HG03108 (cell line): ENCODE measurements around the gene KRAS.
"Not testable (repeated sequence)": the region's sequence is repeated elsewhere in the genome, so short reads cannot be mapped to it uniquely, and the experiment has no call there.

ENCODE experiments used
- ATAC-seq: cut with Tn5 transposase; IDR thresholded peaks from one replicate; pipeline ENCODE4 v1.9.1; 2021; ENCODE audit warnings: moderate library complexity; ENCODE audit not compliant: unreplicated experiment

KRAS gene

GRCh38 chr12:25250744-25251730, at the start of gene KRAS:
TSS of gene KRAS (minus strand) at chr12:25250929.
- ATAC-seq, result peak; percentile 82

- ATAC-seq, result no peak
These were observed 45.7 kb upstream of the KRAS start for GRCh38 chr12:25296381-25296780.

- ATAC-seq, result no peak
These were observed 44.6 kb upstream of the KRAS start for GRCh38 chr12:25295361-25295760.

- ATAC-seq, result no peak
These were observed 42.9 kb upstream of the KRAS start for GRCh38 chr12:25293653-25294052.

DNA sequence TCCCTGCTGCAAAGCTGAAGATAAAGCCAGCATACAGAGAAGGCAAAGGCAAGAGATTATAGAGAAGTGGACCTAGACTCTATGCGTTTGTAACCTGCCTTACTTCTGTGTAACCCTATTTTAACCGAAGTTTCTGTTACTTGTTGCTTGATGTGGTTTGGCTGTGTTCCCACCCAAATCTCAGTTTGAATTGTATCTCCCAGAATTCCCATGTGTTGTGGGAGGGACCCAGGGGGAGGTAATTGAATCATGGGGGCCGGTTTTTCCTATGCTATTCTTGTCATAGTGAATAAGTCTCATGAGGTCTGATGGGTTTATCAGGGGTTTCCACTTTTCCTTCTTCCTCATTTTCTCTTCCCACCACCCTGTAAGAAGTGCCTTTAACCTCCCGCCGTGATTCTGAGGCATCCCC, 42.1 kb upstream of the KRAS start:
- ATAC-seq, result not testable (repeated sequence)

- no peak for ATAC-seq
These were observed 36.9 kb upstream of the KRAS start for GRCh38 chr12:25287610-25288009.

- ATAC-seq, result no peak
These were observed 36.1 kb upstream of the KRAS start for GRCh38 chr12:25286837-25287236.

DNA sequence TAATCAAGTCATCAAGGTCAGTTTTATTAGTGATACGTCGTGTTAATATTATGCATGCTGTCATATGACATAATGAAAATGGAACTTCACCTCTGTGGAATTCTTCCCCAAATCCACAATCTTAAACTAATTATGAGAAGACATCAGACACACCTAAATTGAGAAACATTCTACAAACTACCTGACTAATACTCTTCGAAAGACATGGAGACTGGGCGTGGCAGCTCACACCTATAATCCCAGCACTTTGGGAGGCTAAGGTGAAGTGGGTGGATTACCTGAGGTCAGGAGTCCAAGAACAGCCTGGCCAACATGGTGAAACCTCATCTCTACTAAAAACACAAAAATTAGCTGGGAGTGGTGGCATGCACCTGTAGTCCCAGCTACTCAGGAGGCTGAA, 33.3 kb upstream of the KRAS start:
- ATAC-seq, result no peak

DNA sequence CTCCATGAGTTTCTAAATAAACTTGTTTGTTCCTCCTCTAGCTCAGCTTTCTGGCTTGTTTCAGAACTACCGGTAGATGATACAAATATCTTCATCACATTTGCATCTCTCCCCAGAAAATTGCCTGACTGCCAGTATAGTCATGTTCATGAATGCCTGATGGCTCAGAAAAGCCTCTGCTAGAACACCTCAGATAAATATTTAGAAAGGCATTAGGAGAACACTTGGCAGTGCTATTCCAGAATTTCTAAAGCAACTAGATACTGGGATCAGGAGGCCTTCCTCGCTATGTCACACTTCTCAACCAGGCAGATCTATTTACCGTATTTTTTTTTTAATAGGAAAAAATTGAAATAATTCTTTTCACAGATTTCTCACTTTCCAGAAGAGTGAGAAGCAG, 32.3 kb upstream of the KRAS start:
- no peak for ATAC-seq

- ATAC-seq, result no peak
These were observed 29.4 kb upstream of the KRAS start for GRCh38 chr12:25280082-25280481.

GRCh38 chr12:25278269-25278668, 27.5 kb upstream of the KRAS start:
- no peak for ATAC-seq

- ATAC-seq, result no peak
These were observed 25.6 kb upstream of the KRAS start for GRCh38 chr12:25276199-25276937.

GRCh38 chr12:25271486-25272098, 20.9 kb upstream of the KRAS start:
- ATAC-seq, result no peak

DNA sequence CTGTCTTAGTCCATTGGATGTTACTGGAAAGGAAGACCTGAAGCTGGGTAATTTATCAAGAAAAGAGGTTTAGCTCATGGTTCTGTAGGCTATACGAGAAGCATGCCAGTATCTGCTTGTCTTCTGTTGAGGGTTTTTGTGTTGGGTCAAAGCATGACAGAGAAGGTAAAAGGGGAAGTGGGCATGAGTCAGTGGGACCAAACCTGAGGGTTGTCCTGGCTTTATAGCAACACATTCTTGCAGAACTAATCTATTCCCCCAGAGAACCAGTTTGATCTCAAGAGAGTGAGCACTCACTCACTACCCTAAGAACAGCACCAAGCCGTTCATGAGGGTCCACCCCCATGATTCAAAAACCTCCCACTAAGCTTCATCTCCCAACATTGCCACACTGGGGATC, 19.0 kb upstream of the KRAS start:
- ATAC-seq, result peak; percentile 77

GRCh38 chr12:25266497-25266896, 15.8 kb upstream of the KRAS start:
- no peak for ATAC-seq

GRCh38 chr12:25264862-25265261, 14.1 kb upstream of the KRAS start:
- no peak for ATAC-seq

- no peak for ATAC-seq
These were observed 13.4 kb upstream of the KRAS start for GRCh38 chr12:25264114-25264513.

- no peak for ATAC-seq
These were observed 12.9 kb upstream of the KRAS start for GRCh38 chr12:25263594-25263993.

- ATAC-seq, result no peak
These were observed 11.8 kb upstream of the KRAS start for GRCh38 chr12:25262389-25263074.

GRCh38 chr12:25257590-25258324, 7.0 kb upstream of the KRAS start:
- ATAC-seq, result no peak
